K562 (cell line): Measurements from ENCODE around the gene VWF. TPM values are rescaled to one million over a fixed set of nuclear protein-coding genes. Genes with fewer than 3 reads are reported as not detected.

Source experiments
- ATAC-seq: fragments of 200-7000 bp; cut with Tn5 transposase; 3 replicates; pipeline ENCODE4 v1.9.1; 2020; ENCODE audit warnings: moderate library complexity
- BruUV-seq: library from RNA; stranded (reverse); fragments of 400-500 nt; replicated peaks from 2 replicates; lab custom pipeline; 2021; lab: Mats Ljungman, UMichigan
- CTCF ChIA-PET: fragments of 300-600 bp; formaldehyde crosslinking; extraction: SDS; loops from one replicate; lab custom pipeline; 2021; ENCODE audit warnings: low intra/inter-chr PET ratio; lab: Yijun Ruan, JAX
- POLR2A ChIA-PET: fragments of 300-600, 350-650 bp; sonication (Branson Sonifier 250); formaldehyde crosslinking; extraction: SDS; loops from one replicate; lab custom pipeline; 2021; ENCODE audit warnings: antibody characterized with exemption, inconsistent platforms; lab: Yijun Ruan, JAX
- DNase-seq, 4 experiments: peaks; one replicate each; pipeline versions ENCODE4 v3.0.0 to v3.0.0-alpha.2; 2011 to 2018; ENCODE audit warnings: low spot score in 3 of 4, mixed read lengths in 3 of 4; ENCODE audit errors: extremely low read depth in 1 of 4
- FAIRE-seq: peaks from 2 replicates; lab custom pipeline; 2011; peaks lifted over from hg19 to GRCh38; lab: Jason Lieb, UNC
- H2AFZ ChIP-seq: 2 replicates; pipeline ENCODE4 v1.6.0; 2011; ENCODE audit warnings: low read depth, low read length, control low read depth, inconsistent platforms
- H3K27ac ChIP-seq: fragments of 200-600 bp; 3 replicates; pipeline ENCODE4 v1.8.0; 2011; ENCODE audit warnings: low read depth, mild to moderate bottlenecking, control low read depth, inconsistent platforms, low read length, moderate library complexity, mixed read lengths; ENCODE audit errors: extremely low read depth
- H3K27me3 ChIP-seq, 2 experiments: fragments of 300-600 bp in 1 of 2; 2 replicates in 1 of 2; 3 replicates in 1 of 2; pipeline versions ENCODE4 v1.6.0 to v1.8.0; 2011; ENCODE audit warnings: inconsistent platforms in 2 of 2, low read length in 2 of 2, mild to moderate bottlenecking in 1 of 2, mixed read lengths in 1 of 2, moderate library complexity in 1 of 2; ENCODE audit not compliant: control insufficient read depth in 2 of 2, insufficient read depth in 2 of 2
- H3K36me3 ChIP-seq: fragments of 300-600 bp; 3 replicates; pipeline ENCODE4 v1.8.0; 2011; ENCODE audit warnings: mild to moderate bottlenecking, low read length, inconsistent platforms; ENCODE audit not compliant: control insufficient read depth, insufficient read depth
- H3K4me1 ChIP-seq, 2 experiments: fragments of 200-600 bp in 1 of 2; replicated peaks in 1 of 2; 2 replicates in 1 of 2; 3 replicates in 1 of 2; pipeline versions ENCODE4 v1.5.1 to v1.8.0; 2011; ENCODE audit warnings: inconsistent platforms in 2 of 2, low read length in 2 of 2, mild to moderate bottlenecking in 1 of 2, mixed read lengths in 1 of 2, moderate library complexity in 1 of 2; ENCODE audit not compliant: control insufficient read depth in 2 of 2, insufficient read depth in 2 of 2
- H3K4me2 ChIP-seq: 2 replicates; pipeline ENCODE4 v1.6.1; 2011; ENCODE audit warnings: low read length, control low read depth, inconsistent platforms, mixed read lengths; ENCODE audit not compliant: insufficient read depth
- H3K4me3 ChIP-seq: fragments of 200-600 bp; sonication (generic), shearing (Covaris generic); 2 replicates; pipeline ENCODE4 v1.5.1; 2016; ENCODE audit warnings: control low read depth, inconsistent platforms
- H3K79me2 ChIP-seq: fragments of 200-600 bp; 3 replicates; pipeline ENCODE4 v1.8.0; 2011; ENCODE audit warnings: low read length, inconsistent platforms; ENCODE audit not compliant: control insufficient read depth, insufficient read depth
- H3K9ac ChIP-seq, 2 experiments: 2 replicates each; pipeline versions ENCODE4 v1.6.0 to v1.6.1; 2011; ENCODE audit warnings: low read depth in 2 of 2, low read length in 2 of 2, control low read depth in 1 of 2, inconsistent platforms in 1 of 2, mild to moderate bottlenecking in 1 of 2, mixed read lengths in 1 of 2; ENCODE audit not compliant: insufficient read depth in 1 of 2
- H3K9me1 ChIP-seq: one replicate; pipeline ENCODE4 v1.6.0; 2011; ENCODE audit warnings: inconsistent platforms, mild to moderate bottlenecking, low read length, moderate library complexity; ENCODE audit not compliant: control insufficient read depth, insufficient read depth
- H3K9me3 ChIP-seq: replicated peaks from 2 replicates; pipeline ENCODE4 v1.5.1; 2011; ENCODE audit warnings: low read depth, low read length, inconsistent platforms; ENCODE audit not compliant: control insufficient read depth, insufficient read depth
- H4K20me1 ChIP-seq: replicated peaks from 2 replicates; pipeline ENCODE4 v1.6.1; 2011; ENCODE audit warnings: low read length, inconsistent platforms, mixed read lengths; ENCODE audit not compliant: control insufficient read depth, insufficient read depth
- ETS2 ChIP-seq: IDR thresholded peaks from 2 replicates; pipeline ENCODE4 v1.6.1; 2016; ENCODE audit warnings: borderline replicate concordance, missing genetic modification characterization, mild to moderate bottlenecking, moderate library complexity, missing compliant biosample characterization; ENCODE audit not compliant: poor library complexity, severe bottlenecking
- FOXP1 ChIP-seq: sonication (generic); formaldehyde crosslinking; IDR thresholded peaks from 2 replicates; pipeline ENCODE4 v1.8.0; 2022; ENCODE audit warnings: mild to moderate bottlenecking, missing genetic modification reagents
- GATAD2A ChIP-seq: fragments of 450-650 bp; IDR thresholded peaks from 2 replicates; pipeline ENCODE4 v1.6.1; 2017
- HNRNPUL1 ChIP-seq: fragments of 200-400 bp; formaldehyde crosslinking; IDR thresholded peaks from 2 replicates; pipeline ENCODE4 v1.6.1; 2017; ENCODE audit warnings: low read length
- ILF3 ChIP-seq: fragments of 450-650 bp; IDR thresholded peaks from 2 replicates; pipeline ENCODE4 v1.6.1; 2018; ENCODE audit warnings: antibody characterized with exemption, mild to moderate bottlenecking, moderate library complexity, borderline replicate concordance
- NCOA1 ChIP-seq: fragments of 450-650 bp; IDR thresholded peaks from 2 replicates; pipeline ENCODE4 v1.6.1; 2016; ENCODE audit warnings: low read depth
- PHB ChIP-seq: fragments of 250-450 bp; sonication (Bioruptor Pico); IDR thresholded peaks from 2 replicates; pipeline ENCODE4 v1.5.0; 2021
- PPARD ChIP-seq: fragments of 250-450 bp; sonication (Bioruptor Pico); IDR thresholded peaks from 2 replicates; pipeline ENCODE4 v1.8.0; 2022; ENCODE audit warnings: inconsistent platforms, mild to moderate bottlenecking, moderate library complexity
- PYGO2 ChIP-seq: fragments of 450-650 bp; IDR thresholded peaks from 2 replicates; pipeline ENCODE4 v1.6.1; 2016; ENCODE audit warnings: mild to moderate bottlenecking, missing genetic modification characterization, moderate library complexity, missing compliant biosample characterization
- SNIP1 ChIP-seq: fragments of 450-650 bp; IDR thresholded peaks from 2 replicates; pipeline ENCODE4 v1.7.1; 2017; ENCODE audit warnings: low read depth, mild to moderate bottlenecking
- TAF1 ChIP-seq: IDR thresholded peaks from 2 replicates; pipeline ENCODE4 v1.6.1; 2011; ENCODE audit warnings: mild to moderate bottlenecking, low read length, moderate library complexity; ENCODE audit not compliant: insufficient read depth, control insufficient read depth, severe bottlenecking; ENCODE audit errors: extremely low read depth
- TAL1 ChIP-seq: fragments of 450-650 bp; IDR thresholded peaks from 2 replicates; pipeline ENCODE4 v1.6.1; 2016; ENCODE audit warnings: mild to moderate bottlenecking
- ZNF140 ChIP-seq: fragments of 250-450 bp; sonication (Bioruptor Pico); IDR thresholded peaks from 2 replicates; pipeline ENCODE4 v1.8.0; 2021; ENCODE audit warnings: moderate library complexity, mild to moderate bottlenecking, inconsistent platforms
- ZNF143 ChIP-seq: sonication (generic); formaldehyde crosslinking; IDR thresholded peaks from 2 replicates; pipeline ENCODE4 v1.9.0; 2022; ENCODE audit warnings: mild to moderate bottlenecking, missing genetic modification reagents
- ZNF146 ChIP-seq: IDR thresholded peaks from one replicate; pipeline ENCODE4 v1.6.1; 2018; ENCODE audit warnings: missing compliant biosample characterization; ENCODE audit not compliant: unreplicated experiment
- ZNF316 ChIP-seq: fragments of 450-650 bp; IDR thresholded peaks from 2 replicates; pipeline ENCODE4 v1.6.1; 2016
- ZNF324 ChIP-seq: fragments of 250-450 bp; sonication (Bioruptor Pico); IDR thresholded peaks from 2 replicates; pipeline ENCODE4 v1.4.0; 2020; ENCODE audit warnings: mild to moderate bottlenecking
- ZNF384 ChIP-seq: IDR thresholded peaks from 2 replicates; pipeline ENCODE4 v1.6.1; 2012; ENCODE audit warnings: low read depth, low read length, improper control_type of control experiment
- ZNF41 ChIP-seq: fragments of 250-450 bp; sonication (Bioruptor Pico); conservative IDR thresholded peaks from 2 replicates; pipeline ENCODE4 v1.4.0; 2020; ENCODE audit warnings: mild to moderate bottlenecking
- WGBS: fragments of 100-300 bp; shearing (Covaris generic); methylation state at CpG from one replicate; pipeline ENCODE4 v1.1.6; 2016; ENCODE audit warnings: low coverage, mixed read lengths; ENCODE audit not compliant: insufficient coverage; ENCODE audit errors: missing lambda C conversion rate; 5-methylcytosine and 5-hydroxymethylcytosine counted together
- in situ Hi-C: fragments of 300-500 bp; cut with MboI; formaldehyde crosslinking; loops from 4 replicates; pipeline ENCODE4 v1.15.0; 2018; ENCODE audit warnings: inconsistent platforms, mixed read lengths
- intact Hi-C: fragments of 100-400 bp; cut with micrococcal nuclease; formaldehyde crosslinking; loops from 2 replicates; pipeline ENCODE4 v1.14.2; 2022
- polyA plus RNA-seq, 8 experiments: library from polyadenylated mRNA; depleted of rRNA in 4 of 8; stranded (reverse) in 5 of 8; unstranded in 3 of 8; fragments of >200 nt; fragmentation: Nextera tagmentation in 2 of 8; fragmentation: Illumina TruSeq in 1 of 8; extraction: Ambion mirVana in 2 of 8; extraction: Trizol in 1 of 8; gene quantifications; 2 replicates each; pipeline versions ENCODE4 v1.2.1 to v1.2.3, GENCODE V29; 2011 to 2014; ENCODE audit warnings: inconsistent platforms in 1 of 8, missing spikeins in 1 of 8
- total RNA-seq, 7 experiments: library from RNA; depleted of rRNA in 6 of 7; stranded (reverse); fragments of >200 nt in 6 of 7; fragmentation: Illumina TruSeq in 2 of 7; extraction: Trizol in 2 of 7; gene quantifications; 2 replicates each; pipeline versions ENCODE4 v1.2.1 to v1.2.3, GENCODE V29; 2011 to 2021; ENCODE audit warnings: low replicate concordance in 1 of 7
- TF ChIP-seq, protein P1 (sequence below), 2 experiments: fragments of 150-350 bp in 1 of 2; IDR thresholded peaks; 2 replicates each; pipeline ENCODE4 v1.6.1; 2012 to 2016; ENCODE audit warnings: low read depth in 2 of 2, low read length in 2 of 2, mild to moderate bottlenecking in 1 of 2, moderate library complexity in 1 of 2

Gene VWF
- total and polyA plus RNA-seq, 9 of the 15 experiments (the other 6 are each of a cell fraction or from before 2014, with no cell fraction given): 0.53 TPM; not detected in 8

DNA sequence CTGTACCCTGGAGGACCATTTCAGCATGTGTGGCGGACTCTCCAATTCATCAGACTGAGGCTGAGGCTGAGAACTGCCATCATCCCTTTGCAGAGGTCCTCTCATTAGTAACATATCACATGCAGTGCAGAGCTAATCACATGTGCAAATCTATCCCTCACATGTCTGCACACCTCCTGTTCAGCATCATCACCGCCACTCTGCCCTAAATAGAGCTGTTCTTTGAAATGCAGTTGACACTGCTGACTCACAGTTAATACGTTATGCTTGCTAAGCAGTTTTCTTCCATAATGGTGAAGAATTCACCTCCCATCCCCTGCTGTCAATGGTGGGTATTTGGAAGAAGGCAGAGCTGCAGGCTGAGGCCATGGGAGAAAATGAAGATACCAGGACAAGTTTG lies 94.4 kb downstream of the VWF start (continued):
- TF ChIP-seq PYGO2: no peak
- no peak for TF ChIP-seq TAL1
- TF ChIP-seq TAF1: no peak
- TF ChIP-seq ZNF316: peak; percentile 66
- no peak for TF ChIP-seq PPARD
- no peak for TF ChIP-seq NCOA1
- no peak for TF ChIP-seq ZNF41 (CRISPR knock-in tag)

DNA sequence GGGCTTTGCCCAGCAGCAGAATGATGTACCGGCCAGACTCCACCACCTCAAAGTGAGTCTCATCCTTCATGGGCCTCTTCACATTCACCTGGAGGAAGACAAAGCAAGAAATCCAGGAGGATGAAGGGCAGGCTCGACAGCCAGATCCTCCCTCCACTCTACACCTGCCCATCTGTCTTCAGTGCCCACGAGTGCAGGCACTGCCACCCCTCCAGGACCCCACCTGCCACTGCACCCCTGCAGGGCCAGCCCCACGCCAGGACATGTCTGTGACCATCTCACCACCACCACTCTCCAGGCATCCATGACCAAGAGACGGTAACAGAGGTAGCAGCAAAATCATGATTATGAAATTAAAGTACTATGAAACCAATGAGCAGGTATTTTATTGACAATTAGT lies 95.1 kb downstream of the VWF start:
- POLR2A ChIA-PET: no interaction called here
- WGBS: 3% methylated on average over 4 of the region's 5 CpGs

More for the DNA sequence above, 95.1 kb downstream of the VWF start:
- no peaks in the 10 kb centered on the region; a peak in 1 of 5 replicates for H3K4me1 ChIP-seq
- no peak for DNase-seq
- H3K9ac ChIP-seq: no peak overlapping the region
- H3K9me1 ChIP-seq: no peaks in the 10 kb centered on the region
- intact Hi-C loops: no loop called here
- TF ChIP-seq ZNF143 (CRISPR knock-in tag) (no peak), SNIP1 (no peak), ZNF140 (CRISPR knock-in tag) (no peak), ZNF146 (no peak), HNRNPUL1 (no peak), ILF3 (no peak), ZNF384 (no peak), ETS2 (tag) (no peak), FOXP1 (no peak), ZNF324 (no peak), GATAD2A (no peak), PHB (no peak)
- TF ChIP-seq, protein P1, sequence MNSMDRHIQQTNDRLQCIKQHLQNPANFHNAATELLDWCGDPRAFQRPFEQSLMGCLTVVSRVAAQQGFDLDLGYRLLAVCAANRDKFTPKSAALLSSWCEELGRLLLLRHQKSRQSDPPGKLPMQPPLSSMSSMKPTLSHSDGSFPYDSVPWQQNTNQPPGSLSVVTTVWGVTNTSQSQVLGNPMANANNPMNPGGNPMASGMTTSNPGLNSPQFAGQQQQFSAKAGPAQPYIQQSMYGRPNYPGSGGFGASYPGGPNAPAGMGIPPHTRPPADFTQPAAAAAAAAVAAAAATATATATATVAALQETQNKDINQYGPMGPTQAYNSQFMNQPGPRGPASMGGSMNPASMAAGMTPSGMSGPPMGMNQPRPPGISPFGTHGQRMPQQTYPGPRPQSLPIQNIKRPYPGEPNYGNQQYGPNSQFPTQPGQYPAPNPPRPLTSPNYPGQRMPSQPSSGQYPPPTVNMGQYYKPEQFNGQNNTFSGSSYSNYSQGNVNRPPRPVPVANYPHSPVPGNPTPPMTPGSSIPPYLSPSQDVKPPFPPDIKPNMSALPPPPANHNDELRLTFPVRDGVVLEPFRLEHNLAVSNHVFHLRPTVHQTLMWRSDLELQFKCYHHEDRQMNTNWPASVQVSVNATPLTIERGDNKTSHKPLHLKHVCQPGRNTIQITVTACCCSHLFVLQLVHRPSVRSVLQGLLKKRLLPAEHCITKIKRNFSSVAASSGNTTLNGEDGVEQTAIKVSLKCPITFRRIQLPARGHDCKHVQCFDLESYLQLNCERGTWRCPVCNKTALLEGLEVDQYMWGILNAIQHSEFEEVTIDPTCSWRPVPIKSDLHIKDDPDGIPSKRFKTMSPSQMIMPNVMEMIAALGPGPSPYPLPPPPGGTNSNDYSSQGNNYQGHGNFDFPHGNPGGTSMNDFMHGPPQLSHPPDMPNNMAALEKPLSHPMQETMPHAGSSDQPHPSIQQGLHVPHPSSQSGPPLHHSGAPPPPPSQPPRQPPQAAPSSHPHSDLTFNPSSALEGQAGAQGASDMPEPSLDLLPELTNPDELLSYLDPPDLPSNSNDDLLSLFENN (IDR thresholded peaks at IDR 0.05; ENCODE audit: low read depth in 2 of 2, low read length in 2 of 2): no peak
- TF ChIP-seq, all 486 proteins: peak for 0
- no TSS peak for BruUV-seq
- Histone ChIP-seq H4K20me1 (no peaks in the 10 kb centered on the region), H3K27ac (no peak overlapping the region), H2AFZ (no peak overlapping the region), H3K9me3 (no peaks in the 10 kb centered on the region), H3K4me3 (no peak overlapping the region), H3K27me3 (peaks cover 0 to under 1% of the 10 kb centered on the region in 2 experiments; a peak in 2 of 5 replicates), H3K79me2 (no peaks in the 10 kb centered on the region), H3K36me3 (no peaks in the 10 kb centered on the region), H3K4me2 (no peak overlapping the region)
- CTCF ChIA-PET: interaction anchor here (1.5 kb wide), 1 partner anchor 41 kb away, joined by 4 read pairs; no protein-coding TSS in a partner anchor
- ATAC-seq: no peak
- FAIRE-seq: no peak
- in situ Hi-C loops: no loop called here
